GM15510 (cell line): Measurements from ENCODE around the gene GSTCD.

Experiments used
- POLR2A ChIP-seq: IDR thresholded peaks from 3 replicates; pipeline ENCODE4 v1.6.1; 2011; ENCODE audit warnings: borderline replicate concordance; ENCODE audit not compliant: insufficient read length; ENCODE audit errors: extremely low read depth

Gene GSTCD

DNA sequence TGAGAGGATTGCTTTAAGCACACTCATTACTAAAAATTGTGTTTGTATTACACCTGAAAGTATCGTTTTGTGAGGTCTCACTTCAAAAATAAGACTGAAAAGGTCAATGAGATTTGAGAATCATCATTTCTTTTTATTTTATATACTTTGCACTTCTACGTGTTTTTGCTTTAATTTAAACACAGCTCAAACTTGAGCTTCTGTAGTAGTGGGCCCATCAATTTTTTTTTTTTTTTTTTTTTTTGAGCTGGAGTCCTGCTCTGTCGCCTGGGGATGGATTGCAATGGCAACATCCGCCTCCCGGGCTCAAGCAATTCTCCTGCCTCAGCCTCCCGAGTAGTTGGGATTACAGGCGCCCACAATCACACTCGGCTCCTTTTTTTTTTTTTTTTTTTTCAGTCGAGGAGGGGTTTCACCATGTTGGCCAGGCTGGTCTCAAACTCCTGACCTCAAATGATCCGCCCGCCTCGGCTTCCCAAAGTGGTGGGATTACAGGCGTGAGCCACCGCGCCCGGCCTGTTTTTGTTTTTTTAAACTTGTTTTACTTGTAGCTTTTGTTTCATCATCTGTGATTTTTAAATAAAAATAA, 1.5 kb downstream of the GSTCD start:
- TF ChIP-seq POLR2A: no peak

DNA sequence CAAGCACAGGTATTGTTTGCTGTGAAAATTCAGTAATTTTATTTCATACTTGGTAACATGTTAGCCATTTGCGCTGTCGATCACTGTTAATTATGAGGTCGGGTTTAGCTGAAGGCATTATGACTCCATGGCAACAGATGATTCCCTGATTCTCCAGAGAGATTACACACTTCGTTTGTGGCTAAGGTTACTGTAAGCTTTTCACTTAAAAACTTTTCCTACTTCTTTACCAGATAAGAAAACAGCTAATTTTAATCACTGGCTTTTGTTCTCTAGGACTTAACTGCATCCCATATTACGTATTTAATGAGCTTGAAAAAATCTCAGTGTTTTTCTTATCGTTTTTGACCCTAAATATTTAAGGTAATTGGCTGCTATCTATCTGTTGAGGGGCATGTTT, 2.1 kb downstream of the GSTCD start:
- no peak for TF ChIP-seq POLR2A

DNA sequence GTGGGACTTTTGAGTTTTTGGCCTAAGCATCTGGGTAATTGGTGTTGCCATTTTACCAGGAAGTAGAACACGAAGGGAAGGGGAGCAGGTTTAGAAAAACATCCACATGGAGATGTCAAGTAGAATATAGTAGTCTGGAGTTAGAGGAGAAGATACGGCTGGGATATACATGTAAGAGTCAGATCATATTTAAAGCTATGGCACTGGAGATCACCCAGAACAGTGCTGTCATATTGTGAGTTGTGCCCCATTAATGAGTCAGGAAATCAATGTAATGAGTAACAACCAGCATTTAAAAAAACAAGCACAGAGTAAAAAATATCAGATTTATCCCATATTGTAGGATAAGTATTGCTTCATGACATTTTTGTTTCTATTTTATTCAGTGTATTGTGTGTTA, 4.2 kb downstream of the GSTCD start:
- no peak for TF ChIP-seq POLR2A

DNA sequence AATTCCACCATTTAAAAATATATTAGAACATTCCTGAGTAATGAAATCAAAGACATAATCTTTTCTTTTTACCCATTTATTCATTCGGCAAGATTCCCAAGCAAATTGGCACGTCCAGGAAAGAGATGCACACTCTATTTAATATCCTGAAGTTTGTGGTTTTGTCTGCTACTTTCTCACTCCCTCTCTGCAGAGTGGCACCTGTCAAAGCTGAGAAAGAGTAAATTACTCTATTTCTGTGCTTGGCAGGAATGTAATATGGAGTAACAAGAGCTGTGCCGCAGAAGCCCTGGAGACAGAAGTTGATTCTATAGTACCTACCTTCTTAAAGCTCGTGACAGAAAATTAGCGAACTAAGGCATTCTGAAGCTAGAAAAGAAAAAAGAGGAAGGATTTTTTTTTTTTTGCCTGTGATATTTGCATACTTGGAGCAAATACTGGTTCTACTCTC, 5.5 kb downstream of the GSTCD start:
- TF ChIP-seq POLR2A: no peak

DNA sequence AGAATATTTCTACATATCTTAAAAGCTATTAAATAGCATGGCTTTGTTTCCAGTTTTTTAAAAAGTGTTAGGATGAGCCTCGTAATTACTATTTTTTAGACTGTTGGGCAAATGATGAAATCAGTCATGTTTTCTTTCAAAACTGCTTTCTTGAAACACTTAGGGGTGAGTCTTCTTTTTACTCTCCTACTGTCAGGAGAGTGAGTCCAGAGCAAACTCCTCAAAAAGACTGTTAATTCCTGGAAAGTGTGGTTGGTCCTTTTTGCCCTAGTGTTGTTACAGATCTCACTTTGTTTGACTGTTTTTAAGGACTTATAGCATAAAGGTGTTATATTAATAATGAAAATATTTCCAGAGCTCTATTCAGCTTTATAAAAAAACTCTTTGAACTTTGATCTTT, 6.3 kb downstream of the GSTCD start:
- no peak for TF ChIP-seq POLR2A

DNA sequence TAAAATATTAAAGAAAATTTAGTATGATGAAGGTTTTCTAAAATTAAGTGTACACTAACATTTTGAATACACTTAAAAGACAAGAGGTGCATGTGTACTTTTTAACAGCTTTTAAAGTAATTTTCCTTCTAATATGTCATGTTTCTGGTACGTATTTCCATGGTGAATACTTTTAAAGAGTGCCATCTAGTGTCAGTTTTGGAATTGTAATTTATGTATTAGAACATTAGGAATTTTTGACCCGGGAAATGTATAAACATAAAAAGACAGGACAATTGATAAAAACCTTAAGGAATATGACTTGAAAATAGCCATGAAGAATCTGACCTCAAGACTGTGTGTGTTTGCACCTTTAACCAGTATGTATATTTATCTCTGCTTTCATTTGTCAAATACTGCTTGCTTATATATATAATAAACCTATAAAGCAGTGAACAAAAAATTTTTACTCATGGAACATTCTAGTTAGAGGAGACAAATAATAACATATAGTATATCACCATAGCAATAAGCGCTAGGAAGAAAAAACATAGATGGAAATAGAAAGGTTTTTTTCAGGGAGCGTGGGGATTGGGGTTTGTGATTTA, 7.2 kb downstream of the GSTCD start:
- no peak for TF ChIP-seq POLR2A

DNA sequence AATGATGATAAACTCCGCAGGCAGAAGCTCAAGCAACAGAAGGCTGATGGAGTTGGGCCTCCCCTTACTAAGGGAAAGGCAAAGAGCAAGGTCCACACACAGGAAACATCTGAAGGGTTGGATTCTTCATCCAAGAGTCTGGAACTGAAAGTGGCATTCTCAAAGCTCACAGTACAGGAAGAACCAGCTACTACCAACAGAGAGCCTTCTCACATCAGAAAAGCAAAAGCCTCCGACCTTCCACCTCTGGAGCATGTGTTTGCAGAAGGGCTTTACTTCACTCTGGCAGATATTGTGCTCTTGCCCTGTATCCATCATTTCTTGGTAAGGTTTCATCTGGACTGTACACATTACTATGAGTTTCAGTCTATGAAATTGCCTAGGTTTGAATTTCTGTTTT, 10.6 kb downstream of the GSTCD start:
- no peak for TF ChIP-seq POLR2A

DNA sequence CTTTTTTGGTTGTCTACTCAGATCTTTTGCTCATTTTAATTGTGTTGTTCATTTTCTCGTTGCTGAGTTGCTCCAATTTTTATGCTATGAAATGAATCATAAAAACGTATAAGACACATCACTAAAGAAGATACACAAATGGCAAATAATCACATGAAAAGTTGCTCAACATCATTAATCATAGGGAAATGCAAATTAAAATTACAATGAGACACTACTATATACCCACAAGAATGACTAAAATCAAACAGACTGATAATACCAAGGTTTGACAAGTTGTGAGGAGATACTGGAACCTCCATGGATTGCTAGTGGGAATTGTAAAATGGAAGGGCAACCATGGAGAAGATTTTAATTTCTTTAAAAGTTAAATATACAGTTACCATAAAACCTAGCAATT, 17.0 kb downstream of the GSTCD start:
- no peak for TF ChIP-seq POLR2A

DNA sequence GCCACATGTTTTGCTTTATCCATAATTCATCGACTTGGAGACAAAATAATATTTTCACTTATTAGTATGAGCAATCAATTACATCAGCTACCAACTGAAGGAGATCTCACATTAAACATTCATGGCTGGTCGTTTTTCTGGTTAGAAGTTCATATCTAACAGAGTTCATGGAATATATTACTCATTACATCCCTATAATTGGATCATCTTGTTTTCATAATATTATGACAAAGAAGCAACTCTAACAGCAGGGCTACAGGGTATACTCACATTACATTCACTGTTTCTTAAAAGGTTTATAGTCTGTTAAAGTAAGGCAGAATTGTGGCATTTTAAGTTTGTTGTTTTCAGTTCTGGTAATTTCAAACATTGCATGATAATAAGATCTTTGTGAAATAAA, 33.0 kb downstream of the GSTCD start:
- no peak for TF ChIP-seq POLR2A

DNA sequence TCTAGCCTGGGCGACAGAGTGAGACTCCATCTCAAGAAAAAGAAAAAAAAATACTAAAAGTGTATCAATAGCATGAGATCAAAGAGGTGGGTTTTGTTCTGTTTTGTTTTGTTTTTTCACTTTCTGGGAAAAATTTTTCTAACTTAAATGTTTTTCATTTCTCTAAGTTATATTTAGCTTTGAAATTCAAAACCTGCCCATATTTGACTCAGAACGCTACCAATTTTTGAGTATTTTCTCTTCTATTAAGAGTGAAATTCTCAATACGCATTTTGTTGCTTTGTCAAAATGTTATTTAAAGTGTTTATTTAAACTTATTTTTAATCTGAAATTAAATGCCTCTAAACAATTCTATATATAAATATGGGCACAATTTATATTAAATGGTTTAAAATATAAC, 39.6 kb downstream of the GSTCD start:
- TF ChIP-seq POLR2A: no peak

DNA sequence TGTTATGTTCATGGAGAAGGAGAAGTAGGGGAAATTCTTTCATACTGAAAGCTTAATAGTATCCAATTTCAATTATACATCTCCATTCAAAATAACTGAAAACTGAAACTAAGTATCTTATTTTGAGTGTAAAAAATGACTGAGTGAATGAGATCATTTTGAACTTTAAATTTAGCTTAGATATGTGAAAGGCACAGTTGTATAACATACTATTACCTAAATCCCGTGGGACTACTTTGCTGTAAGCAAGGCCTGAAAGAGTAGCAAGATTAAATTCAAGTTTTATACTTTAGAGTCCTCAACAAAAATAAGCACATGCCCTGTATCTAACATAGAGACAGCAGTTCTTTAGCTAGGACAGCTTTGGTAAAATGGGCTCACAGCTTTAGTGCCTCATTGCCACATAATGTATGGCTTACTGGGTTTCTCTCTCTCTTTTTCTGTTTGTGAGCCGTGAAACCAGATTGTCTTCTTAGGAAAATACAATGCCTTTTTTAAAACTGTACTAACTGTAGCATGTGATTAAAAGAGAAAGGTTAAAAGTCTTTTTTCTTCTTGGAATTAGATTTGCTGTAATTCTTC, 43.2 kb downstream of the GSTCD start:
- TF ChIP-seq POLR2A: no peak

DNA sequence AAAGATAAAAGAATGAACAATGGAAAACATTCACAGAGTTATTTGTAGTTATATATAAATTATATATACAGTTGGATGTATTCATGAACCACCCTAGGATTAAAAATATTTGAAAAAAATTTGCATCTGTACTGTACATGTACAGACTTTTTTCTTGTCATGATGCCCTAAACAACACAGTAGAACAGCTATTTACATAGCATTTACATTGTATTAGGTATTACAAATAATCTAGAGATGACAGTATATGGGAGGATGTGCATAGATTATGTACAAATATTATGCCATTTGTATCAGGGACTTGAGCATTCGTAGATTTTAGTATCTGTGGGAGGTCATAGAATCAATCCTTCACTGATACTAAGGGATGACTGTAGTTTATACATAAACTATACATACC, 44.8 kb downstream of the GSTCD start:
- no peak for TF ChIP-seq POLR2A

DNA sequence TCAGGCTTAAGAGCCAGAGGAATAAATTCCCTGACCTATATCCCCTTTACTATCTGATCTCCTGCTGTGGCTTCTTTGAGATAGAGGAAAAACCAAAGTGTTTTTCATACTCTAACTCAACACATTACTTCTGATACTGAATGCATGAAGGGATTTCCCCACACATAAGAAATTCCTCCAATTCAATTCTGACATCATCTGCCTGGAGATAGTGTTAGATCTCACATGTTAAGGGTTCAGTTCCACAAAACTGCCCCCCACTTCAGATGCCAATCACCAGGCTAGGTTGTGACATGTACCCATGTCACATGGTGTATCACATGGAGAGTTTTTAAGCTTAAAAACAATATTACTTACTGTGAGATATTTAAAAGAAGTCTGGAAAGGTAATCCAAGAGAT, 46.8 kb downstream of the GSTCD start:
- no peak for TF ChIP-seq POLR2A

DNA sequence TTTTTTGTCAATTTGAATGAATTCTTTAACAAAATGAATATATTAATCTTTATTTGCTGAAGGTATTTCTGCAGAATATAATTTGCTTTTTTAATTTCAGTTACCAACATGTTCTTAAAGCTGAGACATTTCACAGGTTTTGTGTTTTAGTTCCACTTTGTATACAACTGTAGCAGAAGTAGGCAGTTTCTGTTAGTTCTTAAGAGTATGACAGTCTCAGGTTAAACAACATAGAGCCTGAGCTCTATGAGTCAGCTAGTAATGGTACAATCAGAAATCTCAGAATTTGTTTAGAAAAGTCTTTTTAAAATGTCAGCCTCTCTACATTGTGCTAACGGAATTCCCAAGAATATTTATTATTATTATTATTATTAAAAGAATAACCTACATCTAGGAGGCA, 50.4 kb downstream of the GSTCD start:
- no peak for TF ChIP-seq POLR2A

DNA sequence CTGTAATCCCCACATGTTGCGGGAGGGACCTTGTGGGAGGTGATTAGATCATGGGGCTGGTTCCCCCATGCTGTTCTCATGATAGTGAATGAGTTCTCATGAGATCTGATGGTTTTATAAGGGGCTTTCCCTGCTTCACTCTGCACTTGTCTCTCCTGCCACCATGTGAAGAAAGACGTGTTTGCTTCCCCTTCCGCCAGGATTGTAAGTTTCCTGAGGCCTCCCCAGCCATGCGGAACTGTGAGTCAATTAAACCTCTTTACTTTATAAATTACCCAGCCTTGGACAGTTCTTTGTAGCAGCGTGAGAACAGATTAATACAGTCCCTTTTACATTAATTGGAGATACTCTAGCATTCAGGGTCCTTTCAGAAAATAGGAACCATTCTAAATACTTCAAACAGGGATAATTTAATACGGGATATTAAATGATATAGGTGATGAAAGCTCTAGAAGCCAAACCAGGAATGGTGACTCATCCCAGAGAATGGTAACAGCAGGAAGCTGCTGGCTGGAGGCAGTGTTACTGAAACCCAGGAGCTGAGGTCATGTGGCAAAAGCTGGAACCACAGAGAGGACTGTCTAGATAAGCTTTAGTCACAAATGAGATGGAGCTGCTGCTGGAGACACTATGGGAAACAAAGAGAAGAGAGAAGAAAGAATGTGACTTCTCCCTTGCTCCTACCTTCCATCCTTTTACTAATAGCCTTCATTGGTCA, 57.3 kb downstream of the GSTCD start:
- no peak for TF ChIP-seq POLR2A

DNA sequence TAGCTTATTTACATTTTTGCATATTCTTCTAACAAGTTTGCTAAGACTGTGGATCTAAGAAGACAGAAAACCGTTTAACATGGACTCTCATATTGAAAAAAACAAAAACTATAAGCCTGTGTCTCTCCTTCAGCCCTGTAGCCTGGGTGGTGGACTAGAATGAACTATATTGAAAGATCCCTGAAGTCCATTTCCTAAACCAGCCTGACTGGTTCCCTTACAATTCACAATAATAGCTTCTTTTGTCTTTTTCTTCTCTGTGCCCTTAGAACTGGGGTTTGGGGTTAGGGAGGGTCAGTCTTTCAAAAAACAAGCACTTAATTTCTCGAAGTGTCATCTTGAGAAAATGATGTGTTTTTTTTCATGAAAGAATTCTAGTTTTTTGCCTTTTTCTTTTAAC, 59.0 kb downstream of the GSTCD start:
- no peak for TF ChIP-seq POLR2A
